Heart right ventricle (tissue), 16 donors: ENCODE data around the gene WDR47. TPM values are rescaled to one million over a fixed set of nuclear protein-coding genes. Genes with fewer than 3 reads are reported as not detected.
"Not testable (repeated sequence)": the region's sequence is repeated elsewhere in the genome, so short reads cannot be mapped to it uniquely, and the experiment has no call there.

Experiments used
- ATAC-seq, 8 donors: fragments of 200-7000 bp; cut with Tn5 transposase; one replicate each; pipeline ENCODE4 v1.9.1; 2020; ENCODE audit warnings: mild to moderate bottlenecking in 8 of 8, moderate library complexity in 8 of 8, moderate number of reproducible peaks in 1 of 8
- DNase-seq, 2 donors: peaks; one replicate each; pipeline ENCODE4 v3.0.0-alpha.2; 2020
- H3K27ac ChIP-seq, 10 donors: fragments of 200-600 bp; sonication (generic) in 2 of 10; one replicate each; pipeline versions ENCODE4 v1.5.0 to v1.8.0; 2020 to 2022; ENCODE audit warnings: mild to moderate bottlenecking in 3 of 10
- H3K27me3 ChIP-seq, 7 donors: fragments of 200-600 bp; one replicate each; pipeline ENCODE4 v1.8.0; 2021 to 2022; ENCODE audit warnings: mild to moderate bottlenecking in 2 of 7
- H3K36me3 ChIP-seq, 9 donors: fragments of 200-600 bp; sonication (generic) in 1 of 9; one replicate each; pipeline versions ENCODE4 v1.5.0 to v1.8.0; 2020 to 2022; ENCODE audit warnings: mild to moderate bottlenecking in 2 of 9
- H3K4me1 ChIP-seq, 9 donors: fragments of 200-600 bp; sonication (generic) in 1 of 9; one replicate each; pipeline versions ENCODE4 v1.5.0 to v1.8.0; 2020 to 2022; ENCODE audit warnings: mild to moderate bottlenecking in 4 of 9
- H3K4me3 ChIP-seq, 10 donors: fragments of 200-600 bp; sonication (generic) in 2 of 10; one replicate each; pipeline versions ENCODE4 v1.5.0 to v1.8.0; 2020 to 2022; ENCODE audit warnings: mild to moderate bottlenecking in 7 of 10, moderate library complexity in 2 of 10
- H3K9me3 ChIP-seq, 11 donors: fragments of 200-600 bp in 10 of 11; sonication (generic) in 2 of 11; one replicate each; pipeline versions ENCODE4 v1.5.0 to v1.8.0; 2013 to 2022; ENCODE audit warnings: mild to moderate bottlenecking in 2 of 11, control low read depth in 1 of 11, moderate library complexity in 1 of 11
- CTCF ChIP-seq, 9 donors: fragments of 200-600 bp; sonication (generic) in 2 of 9; IDR thresholded peaks; one replicate each; pipeline versions ENCODE4 v1.5.0 to v1.8.0; 2021 to 2022; ENCODE audit warnings: antibody characterized with exemption in 9 of 9, mild to moderate bottlenecking in 5 of 9, moderate library complexity in 1 of 9
- WGBS, 2 donors: extraction: QIAGEN DNeasy Blood & Tissue Kit; methylation state at CpG; one replicate each; pipeline ENCODE4 v1.1.7; 2013; ENCODE audit warnings: inconsistent platforms in 1 of 2; 5-methylcytosine and 5-hydroxymethylcytosine counted together
- intact Hi-C, 10 donors: fragments of 100-400 bp; cut with DNase I; formaldehyde crosslinking; loops; one replicate each; pipeline versions ENCODE4 v1.11.1 to v1.14.2; 2022
- polyA plus RNA-seq, 2 donors: library from polyadenylated mRNA; stranded (reverse); fragments of 200-250 nt; gene quantifications; one replicate each; pipeline ENCODE4 v1.2.3, GENCODE V29; 2013
- total RNA-seq, 10 donors: library from RNA; stranded (reverse); fragmentation: NEBNext Ultra II Directional in 3 of 10; extraction: Animal tissue kit (Norgen Biotek cat#: 25700) in 3 of 10; gene quantifications; one replicate each; pipeline versions ENCODE4 v1.2.1 to v1.2.4, GENCODE V29; 2021 to 2023
- donor health status: Arrhythmogenic right ventricular cardiomyopathy.
- donor health status: ischemic (EF 13 %, LVEDD 7.1; RV severe dilation, severe dysfunction).
- donor health status: healthy with polysubstance abuse.
- donor health status: DM: no; HTN: yes; CAD: no.
- donor health status: DM: no; HTN: no; CAD: no.
- donor health status: ischemic (EF 25% LVEDD 6.9; RV normal size, moderate dysfunction).
- donor health status: ischemic (EF 25% LVEDD 5.7; RV mildly dilated, moderate dysfunction).
- donor health status: healthy.
- donor health status: DM: yes; HTN: yes; CAD: no.
- donor health status: Ischemic cardiomyopathy.
- donor health status: ischemic (EF 35%, LVEDD 5.7; RV mildly dilated, moderate dysfunction).
- donor health status: nonischemic (EF 11% LVEDD 7.7; RV severe dilation, severe dysfunction).
- donor health status: DM: yes; HTN: yes; CAD: no.
- donor health status: PGD.
- donor health status: ischemic (EF 29% LVEDD 5.4; RV normal size, mild dysfunction).
- donor health status: nonischemic (EF 23%, LVEDD 6.1; RV moderate dilation, normal function).

Gene WDR47
- total and polyA plus RNA-seq, 12 donors, result 3.5 to 20.6 (median 14.0) TPM

GRCh38 chr1:109011335-109011734 lies 30.6 kb downstream of the WDR47 start:
- Histone ChIP-seq H3K27ac (no peak overlapping the region), H3K9me3 (peaks cover 0 to 1% (median 0%) of the 10 kb centered on the region in 11 donors), H3K4me1 (no peaks in the 10 kb centered on the region), H3K36me3 (peaks cover 0 to 98% (median 38%) of the 10 kb centered on the region in 9 donors), H3K27me3 (no peaks in the 10 kb centered on the region), H3K4me3 (no peak overlapping the region)
- DNase-seq (no peak), ATAC-seq (no peak)
- 67 to 80% methylated on average over 7 of the region's 7 CpGs for WGBS, 2 donors
- TF ChIP-seq CTCF (IDR thresholded peaks at IDR 0.05), result no peak
- intact Hi-C loops, result no loop called here

- H3K27ac ChIP-seq, intact Hi-C loops, DNase-seq, H3K27me3 ChIP-seq, ATAC-seq, H3K4me3 ChIP-seq, H3K4me1 ChIP-seq: not testable (repeated sequence)
- H3K9me3 ChIP-seq, result peaks cover 0 to 14% (median 8%) of the 10 kb centered on the region in 11 donors
- peaks cover 0 to 89% (median 35%) of the 10 kb centered on the region in 9 donors for H3K36me3 ChIP-seq
- 97 to 98% methylated on average over 3 of the region's 3 CpGs for WGBS, 2 donors
Observed at GRCh38 chr1:108996622-108997021, 45.3 kb downstream of the WDR47 start.

GRCh38 chr1:108983114-108983513 lies 58.8 kb downstream of the WDR47 start:
- ATAC-seq, result no peak
- 91 to 93% methylated on average over 4 of the region's 4 CpGs for WGBS, 2 donors
- Histone ChIP-seq H3K27me3 (no peaks in the 10 kb centered on the region), H3K9me3 (no peaks in the 10 kb centered on the region), H3K4me1 (no peaks in the 10 kb centered on the region), H3K4me3 (no peak overlapping the region), H3K27ac (no peak overlapping the region), H3K36me3 (peaks cover 0 to 100% (median 20%) of the 10 kb centered on the region in 9 donors)
- TF ChIP-seq CTCF (IDR thresholded peaks at IDR 0.05), result no peak
- DNase-seq, result no peak
- intact Hi-C loops, result no loop called here

- intact Hi-C loops, result loop anchor here in 1 of 10 donors (5.0 kb wide), 1 partner anchor 41 kb away; no protein-coding TSS in a partner anchor
- WGBS, 2 donors, result 87 to 89% methylated on average over 4 of the region's 4 CpGs
- Histone ChIP-seq H3K4me3 (no peak overlapping the region), H3K27me3 (no peaks in the 10 kb centered on the region), H3K27ac (no peak overlapping the region), H3K4me1 (no peaks in the 10 kb centered on the region), H3K36me3 (peaks cover 0 to 98% (median 19%) of the 10 kb centered on the region in 9 donors), H3K9me3 (no peaks in the 10 kb centered on the region)
- no peak for ATAC-seq
- DNase-seq, result no peak
- TF ChIP-seq CTCF (IDR thresholded peaks at IDR 0.05), result no peak
Observed at GRCh38 chr1:108976658-108977057, 65.2 kb downstream of the WDR47 start.

GRCh38 chr1:108972951-108973350 lies 69.0 kb downstream of the WDR47 start:
- no peaks in the 10 kb centered on the region for H3K9me3 ChIP-seq
- no peak overlapping the region for H3K27ac ChIP-seq
- no peak for DNase-seq
- no peak for ATAC-seq
- H3K4me1 ChIP-seq, result no peaks in the 10 kb centered on the region
- peaks cover 0 to 89% (median 19%) of the 10 kb centered on the region in 9 donors for H3K36me3 ChIP-seq
- no peaks in the 10 kb centered on the region for H3K27me3 ChIP-seq
- no peak overlapping the region for H3K4me3 ChIP-seq
- WGBS, 2 donors, result 95 to 96% methylated on average over 1 of the region's 1 CpG
- no peak for TF ChIP-seq CTCF (IDR thresholded peaks at IDR 0.05)
- intact Hi-C loops, result no loop called here
